T-cell (primary cell): ENCODE measurements around the gene CTDSPL. TPM values are rescaled to one million over a fixed set of nuclear protein-coding genes. Genes with fewer than 3 reads are reported as not detected.

ENCODE experiments used
- ATAC-seq, 4 experiments: fragments of 200-7000 bp in 3 of 4; fragments of 150-1000 bp in 1 of 4; cut with Tn5 transposase; replicated peaks in 1 of 4; 1 replicate in 3 of 4; 2 replicates in 1 of 4; pipeline ENCODE4 v1.10.0; 2021; ENCODE audit warnings: moderate library complexity in 3 of 4, mild to moderate bottlenecking in 2 of 4, moderate number of reproducible peaks in 1 of 4
- CTCF ChIA-PET, 2 donors: fragments of 300-600 bp; sonication (Branson Sonifier 250); formaldehyde crosslinking; loops; one replicate each; lab custom pipeline; 2022; ENCODE audit warnings: antibody characterized with exemption in 2 of 2; lab: Charles Lee
- POLR2A ChIA-PET, 2 donors: fragments of 300-600 bp; sonication (Branson Sonifier 250); formaldehyde crosslinking; loops; one replicate each; lab custom pipeline; 2022; ENCODE audit warnings: antibody characterized with exemption in 2 of 2; lab: Charles Lee
- DNase-seq, 35 experiments: peaks; one replicate each; pipeline versions ENCODE4 v3.0.0 to v3.0.0-alpha.2; 2013 to 2023
- H3K27ac ChIP-seq: one replicate; pipeline ENCODE4 v1.5.1; 2013; ENCODE audit warnings: low read length
- H3K27me3 ChIP-seq, 2 experiments: replicated peaks in 1 of 2; 1 replicate in 1 of 2; 2 replicates in 1 of 2; pipeline versions ENCODE4 v1.6.1 to v1.7.0; 2013; ENCODE audit warnings: low read length in 1 of 2, mixed read lengths in 1 of 2; ENCODE audit not compliant: control insufficient read depth in 2 of 2, insufficient read depth in 2 of 2; ENCODE audit errors: extremely low read depth in 1 of 2
- H3K36me3 ChIP-seq, 2 donors: 1 replicate in 1 of 2; 2 replicates in 1 of 2; pipeline versions ENCODE4 v1.6.1 to v1.7.0; 2013; ENCODE audit warnings: low read length in 1 of 2; ENCODE audit not compliant: control insufficient read depth in 2 of 2, insufficient read depth in 1 of 2; ENCODE audit errors: extremely low read depth in 1 of 2
- H3K4me1 ChIP-seq, 2 experiments: 1 replicate in 1 of 2; 2 replicates in 1 of 2; pipeline versions ENCODE4 v1.6.1 to v1.7.0; 2013; ENCODE audit warnings: low read length in 2 of 2, mixed read lengths in 1 of 2; ENCODE audit not compliant: insufficient read depth in 2 of 2, control insufficient read depth in 1 of 2; ENCODE audit errors: extremely low read depth in 1 of 2
- H3K4me3 ChIP-seq, 2 donors: 1 replicate in 1 of 2; 2 replicates in 1 of 2; pipeline versions ENCODE4 v1.5.1 to v1.7.0; 2013; ENCODE audit warnings: mild to moderate bottlenecking in 2 of 2, low read length in 1 of 2, moderate library complexity in 1 of 2; ENCODE audit not compliant: control insufficient read depth in 1 of 2; ENCODE audit errors: extremely low read depth in 1 of 2
- H3K9me3 ChIP-seq: 2 replicates; pipeline ENCODE4 v1.7.0; 2013
- H3K27ac Mint-ChIP-seq, 2 donors: one replicate each; pipeline ENCODE4 v1.8.0; 2020 to 2021; ENCODE audit warnings: mild to moderate bottlenecking in 2 of 2, mixed read lengths in 2 of 2
- H3K27me3 Mint-ChIP-seq, 2 donors: one replicate each; pipeline ENCODE4 v1.8.0; 2021 to 2022; ENCODE audit warnings: mixed read lengths in 2 of 2
- H3K36me3 Mint-ChIP-seq: one replicate; pipeline ENCODE4 v1.8.0; 2021; ENCODE audit warnings: mixed read lengths
- H3K4me1 Mint-ChIP-seq, 3 donors: one replicate each; pipeline ENCODE4 v1.8.0; 2020 to 2022; ENCODE audit warnings: mixed read lengths in 3 of 3, mild to moderate bottlenecking in 1 of 3
- H3K4me3 Mint-ChIP-seq, 3 donors: one replicate each; pipeline ENCODE4 v1.8.0; 2020 to 2022; ENCODE audit warnings: mild to moderate bottlenecking in 3 of 3, mixed read lengths in 3 of 3, moderate library complexity in 3 of 3
- H3K9me3 Mint-ChIP-seq, 3 donors: one replicate each; pipeline ENCODE4 v1.8.0; 2020 to 2022; ENCODE audit warnings: mixed read lengths in 3 of 3
- WGBS: methylation state at CpG from one replicate; pipeline ENCODE4 v1.1.5; 2013; ENCODE audit warnings: missing lambda C conversion rate; ENCODE audit not compliant: insufficient coverage; 5-methylcytosine and 5-hydroxymethylcytosine counted together
- total RNA-seq, 35 experiments: library from RNA in 6 of 35; stranded (reverse) in 6 of 35; fragments of 120-200 nt in 1 of 35; gene quantifications; one replicate each; pipeline versions ENCODE4 v1.2.1 to v1.2.4 and lab custom pipeline; 2013 to 2026

The CTDSPL gene
- total RNA-seq, 5 donors from 2014 or later (not counting 1 experiment from before 2014, with no cell fraction given) = 0.54 to 2.5 (median 2.0) TPM

- no CpG with 5 or more reads among the region's 3 CpGs for WGBS
- ChIA-PET CTCF (no interaction called here), POLR2A (no interaction called here)
- H3K4me3 Mint-ChIP-seq = no peak overlapping the region
- Histone ChIP-seq H3K9me3 (no peaks in the 10 kb centered on the region), H3K36me3 (no peaks in the 10 kb centered on the region), H3K4me1 (peaks cover 0 to 2% of the 10 kb centered on the region in 2 experiments), H3K27ac (no peak overlapping the region), H3K4me3 (no peak overlapping the region), H3K27me3 (no peaks in the 10 kb centered on the region)
- H3K27ac Mint-ChIP-seq = no peak overlapping the region
- H3K27me3 Mint-ChIP-seq = no peaks in the 10 kb centered on the region
- no peaks in the 10 kb centered on the region for H3K36me3 Mint-ChIP-seq
- H3K4me1 Mint-ChIP-seq = peaks cover 0 to 2% (median 0%) of the 10 kb centered on the region in 3 donors
- DNase-seq (no peak), ATAC-seq (no peak)
- peaks cover 0 to 7% (median 0%) of the 10 kb centered on the region in 3 donors for H3K9me3 Mint-ChIP-seq
Measured at GRCh38 chr3:37926611-37927010, 64.9 kb downstream of the CTDSPL start.

- no peaks in the 10 kb centered on the region for H3K4me1 ChIP-seq
- peaks cover 0 to under 1% of the 10 kb centered on the region in 2 experiments for H3K27me3 ChIP-seq
- no peak for DNase-seq
- ATAC-seq = no peak
- peaks cover 0 to 7% (median 0%) of the 10 kb centered on the region in 3 donors for H3K9me3 Mint-ChIP-seq
- ChIA-PET POLR2A (interaction anchor here in 1 of 2 donors (0.6 kb wide), 1 partner anchor 71 kb away, joined by 3 read pairs; no protein-coding TSS in a partner anchor), CTCF (interaction anchor here in 1 of 2 donors (0.6 kb wide), 1 partner anchor 1708 kb away, joined by 4 read pairs; no protein-coding TSS in a partner anchor)
- no peaks in the 10 kb centered on the region for H3K4me1 Mint-ChIP-seq
- H3K27ac ChIP-seq = no peak overlapping the region
- H3K4me3 Mint-ChIP-seq = no peak overlapping the region
- no peaks in the 10 kb centered on the region for H3K36me3 ChIP-seq
- no peaks in the 10 kb centered on the region for H3K9me3 ChIP-seq
- no CpG with 5 or more reads among the region's 2 CpGs for WGBS
- no peaks in the 10 kb centered on the region for H3K36me3 Mint-ChIP-seq
- no peak overlapping the region for H3K4me3 ChIP-seq
- no peaks in the 10 kb centered on the region for H3K27me3 Mint-ChIP-seq
- H3K27ac Mint-ChIP-seq = no peak overlapping the region
Measured at GRCh38 chr3:37930495-37930894, 68.8 kb downstream of the CTDSPL start.

DNA sequence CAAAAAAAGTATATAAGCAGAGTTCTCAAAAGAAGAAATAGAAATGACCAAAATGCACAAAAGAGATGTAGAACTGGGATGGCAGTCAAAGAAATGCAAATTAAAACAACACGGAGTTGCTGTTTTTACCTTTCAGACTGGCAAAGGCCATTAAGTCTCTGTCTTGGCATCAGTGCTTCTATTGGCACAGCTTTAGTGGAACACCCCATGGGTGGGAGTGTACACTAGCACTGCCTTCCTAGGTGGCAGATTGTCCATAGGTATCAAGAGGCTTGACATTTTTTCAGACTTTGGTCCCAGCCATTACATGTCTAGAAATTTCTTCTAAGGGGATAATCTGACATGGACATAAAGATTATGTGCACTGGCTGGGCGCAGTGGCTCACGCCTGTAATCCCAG is 70.8 kb downstream of the CTDSPL start:
- Histone ChIP-seq H3K27me3 (peaks cover 0 to 3% of the 10 kb centered on the region in 2 experiments), H3K9me3 (no peaks in the 10 kb centered on the region), H3K4me1 (no peaks in the 10 kb centered on the region), H3K36me3 (no peaks in the 10 kb centered on the region), H3K4me3 (no peak overlapping the region), H3K27ac (no peak overlapping the region)
- WGBS = 90% methylated on average over 3 of the region's 3 CpGs
- no peaks in the 10 kb centered on the region for H3K4me1 Mint-ChIP-seq
- ATAC-seq (no peak), DNase-seq (no peak)
- H3K27ac Mint-ChIP-seq = no peak overlapping the region
- no peak overlapping the region for H3K4me3 Mint-ChIP-seq
- H3K36me3 Mint-ChIP-seq = no peaks in the 10 kb centered on the region
- ChIA-PET POLR2A (no interaction called here), CTCF (no interaction called here)
- no peaks in the 10 kb centered on the region for H3K27me3 Mint-ChIP-seq
- peaks cover 0 to 7% (median 0%) of the 10 kb centered on the region in 3 donors for H3K9me3 Mint-ChIP-seq

DNA sequence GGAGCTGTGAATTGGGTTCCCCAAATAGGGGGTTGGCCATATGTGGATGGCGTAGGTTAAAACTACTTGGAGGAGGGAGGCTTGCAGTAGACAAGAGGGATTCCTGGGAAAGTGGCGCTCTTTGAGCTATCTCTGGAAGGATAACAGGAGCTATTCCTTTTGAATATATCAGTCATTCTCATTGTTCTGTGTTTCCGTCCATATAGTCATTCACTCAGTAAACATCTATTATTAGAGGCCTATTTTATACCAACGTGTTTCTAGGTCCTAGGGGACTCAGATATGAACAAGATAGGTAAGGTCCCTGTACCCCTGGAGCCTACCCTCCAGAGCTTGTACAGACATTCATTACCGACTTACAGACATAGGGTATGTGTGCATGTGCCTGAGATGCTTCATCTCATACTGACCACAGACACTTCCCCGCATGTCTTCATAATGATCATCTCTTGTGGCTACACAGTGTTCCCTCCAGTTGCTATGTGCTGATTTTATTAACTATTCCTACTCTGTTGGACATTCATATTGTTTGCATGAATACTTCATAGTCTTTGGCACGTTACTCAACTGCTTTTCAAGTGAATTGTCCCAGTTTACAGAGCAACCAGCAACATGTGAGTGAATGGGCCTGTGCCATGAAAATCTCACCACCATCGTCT is 73.1 kb downstream of the CTDSPL start:
- Histone ChIP-seq H3K4me1 (no peaks in the 10 kb centered on the region), H3K27me3 (peaks cover 0 to 3% of the 10 kb centered on the region in 2 experiments), H3K9me3 (no peaks in the 10 kb centered on the region), H3K4me3 (no peak overlapping the region), H3K27ac (no peak overlapping the region), H3K36me3 (no peaks in the 10 kb centered on the region)
- Mint-ChIP-seq H3K27me3 (no peaks in the 10 kb centered on the region), H3K27ac (no peak overlapping the region), H3K9me3 (no peaks in the 10 kb centered on the region), H3K4me3 (no peak overlapping the region), H3K36me3 (no peaks in the 10 kb centered on the region), H3K4me1 (no peaks in the 10 kb centered on the region)
- ChIA-PET CTCF (no interaction called here), POLR2A (no interaction called here)
- WGBS = 100% methylated on average over 1 of the region's 8 CpGs
- ATAC-seq = no peak
- no peak for DNase-seq

GRCh38 chr3:37935290-37935668 is 73.6 kb downstream of the CTDSPL start:
- CTCF ChIA-PET = no interaction called here

DNA sequence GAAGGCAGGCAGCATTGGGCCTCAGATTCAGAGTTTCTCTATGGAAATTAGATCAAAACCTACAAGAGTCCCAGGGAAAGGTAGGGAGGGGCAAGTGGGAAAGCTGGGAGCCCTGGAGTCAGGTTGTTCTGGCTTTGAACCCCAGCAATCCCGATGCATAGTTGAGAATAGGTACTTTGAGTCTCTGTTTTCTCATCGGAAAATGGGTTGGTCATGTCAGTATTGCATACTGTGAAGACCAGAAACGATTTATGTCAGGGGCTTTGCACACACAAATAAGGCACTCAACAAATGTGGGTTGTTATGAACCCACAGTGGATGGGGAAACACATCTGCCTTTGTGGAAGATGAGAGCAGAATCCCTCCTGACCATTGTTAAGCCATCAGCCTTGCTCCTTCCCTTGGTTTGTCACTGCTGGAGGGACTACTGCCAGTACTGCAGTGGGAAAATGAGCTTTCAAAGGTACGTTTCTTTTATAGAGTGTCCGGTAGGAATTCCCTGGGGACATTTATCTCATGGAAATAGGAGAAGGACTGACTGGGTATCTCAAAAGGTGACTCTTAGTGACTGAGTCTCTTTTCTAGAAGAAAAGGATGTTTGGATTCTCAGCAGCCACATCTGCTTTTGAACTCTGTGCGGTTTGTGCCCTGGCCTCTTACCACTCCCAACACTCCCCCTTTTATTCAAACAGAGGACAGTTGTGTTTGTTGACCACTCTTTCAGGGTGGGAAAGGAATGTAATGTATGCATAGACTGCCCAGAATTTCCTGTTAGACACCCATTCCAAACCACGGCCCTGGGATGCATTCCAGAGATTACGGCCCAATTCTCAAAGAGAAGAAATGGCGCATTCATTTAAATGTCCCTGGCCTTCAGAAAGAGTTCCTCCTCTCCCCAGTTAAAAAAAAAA is 74.3 kb downstream of the CTDSPL start:
- no peaks in the 10 kb centered on the region for H3K36me3 ChIP-seq
- Mint-ChIP-seq H3K9me3 (no peaks in the 10 kb centered on the region), H3K27ac (no peak overlapping the region), H3K4me3 (no peak overlapping the region), H3K4me1 (no peaks in the 10 kb centered on the region), H3K27me3 (no peaks in the 10 kb centered on the region), H3K36me3 (no peaks in the 10 kb centered on the region)
- H3K4me1 ChIP-seq = no peaks in the 10 kb centered on the region
- H3K27ac ChIP-seq = no peak overlapping the region
- WGBS = 76% methylated on average over 5 of the region's 9 CpGs
- peaks cover 0 to 3% of the 10 kb centered on the region in 2 experiments for H3K27me3 ChIP-seq
- H3K9me3 ChIP-seq = no peaks in the 10 kb centered on the region
- no peak overlapping the region for H3K4me3 ChIP-seq
- POLR2A ChIA-PET = interaction anchor here in 1 of 2 donors (0.6 kb wide), 1 partner anchor 31 kb away, joined by 5 read pairs; no protein-coding TSS in a partner anchor
- CTCF ChIA-PET = interaction anchor here in 1 of 2 donors (0.5 kb wide), 1 partner anchor 1073 kb away, joined by 3 read pairs; no protein-coding TSS in a partner anchor
- no peak for ATAC-seq
- DNase-seq = no peak

More at GRCh38 chr3:37935290-37935668, 73.6 kb downstream of the CTDSPL start:
- Mint-ChIP-seq H3K4me3 (no peak overlapping the region), H3K9me3 (no peaks in the 10 kb centered on the region), H3K4me1 (no peaks in the 10 kb centered on the region), H3K27ac (no peak overlapping the region), H3K36me3 (no peaks in the 10 kb centered on the region), H3K27me3 (no peaks in the 10 kb centered on the region)
- no peaks in the 10 kb centered on the region for H3K36me3 ChIP-seq
- H3K27me3 ChIP-seq = peaks cover 0 to 3% of the 10 kb centered on the region in 2 experiments
- H3K9me3 ChIP-seq = no peaks in the 10 kb centered on the region
- DNase-seq (no peak), ATAC-seq (no peak)
- POLR2A ChIA-PET = no interaction called here
- H3K4me1 ChIP-seq = no peaks in the 10 kb centered on the region
- no CpG with 5 or more reads among the region's 1 CpG for WGBS
- H3K27ac ChIP-seq = no peak overlapping the region
- H3K4me3 ChIP-seq = no peak overlapping the region
